MM.1S (cell line): Measurements from ENCODE around the gene ST6GALNAC4.

Experiments
- DNase-seq: peaks from one replicate; pipeline ENCODE4 v3.0.0-alpha.2; 2015
- H2AFZ ChIP-seq: fragments of 300-600 bp; sonication (generic); 2 replicates; pipeline ENCODE4 v1.6.0; 2016; ENCODE audit warnings: antibody characterized with exemption, low read length
- H3F3A ChIP-seq: fragments of 300-600 bp; sonication (generic); 2 replicates; pipeline ENCODE4 v1.6.1; 2016; ENCODE audit warnings: mild to moderate bottlenecking, antibody characterized with exemption, low read length, moderate library complexity, mixed read lengths; ENCODE audit not compliant: insufficient read depth
- H3K27ac ChIP-seq: fragments of 300-600 bp; sonication (generic); 2 replicates; pipeline ENCODE4 v1.5.1; 2016; ENCODE audit warnings: mild to moderate bottlenecking, low read length
- H3K27me3 ChIP-seq: fragments of 300-600 bp; sonication (generic); replicated peaks from 2 replicates; pipeline ENCODE4 v1.6.0; 2016; ENCODE audit warnings: low read length; ENCODE audit not compliant: insufficient read depth
- H3K36me3 ChIP-seq: fragments of 300-600 bp; sonication (generic); replicated peaks from 2 replicates; pipeline ENCODE4 v1.6.1; 2016; ENCODE audit warnings: mild to moderate bottlenecking, low read length, mixed read lengths; ENCODE audit not compliant: insufficient read depth
- H3K4me1 ChIP-seq: fragments of 300-600 bp; sonication (generic); 2 replicates; pipeline ENCODE4 v1.6.1; 2016; ENCODE audit warnings: low read length, mixed read lengths
- H3K4me2 ChIP-seq: fragments of 300-600 bp; sonication (generic); 2 replicates; pipeline ENCODE4 v1.6.0; 2016; ENCODE audit warnings: low read depth, low read length
- H3K4me3 ChIP-seq: fragments of 300-600 bp; sonication (generic); 2 replicates; pipeline ENCODE4 v1.5.1; 2016; ENCODE audit warnings: low read length, mixed read lengths
- H3K79me2 ChIP-seq: fragments of 300-600 bp; sonication (generic); 2 replicates; pipeline ENCODE4 v1.6.1; 2016; ENCODE audit warnings: mixed run types, low read length, mixed read lengths
- H3K9ac ChIP-seq: fragments of 300-600 bp; sonication (generic); 2 replicates; pipeline ENCODE4 v1.6.1; 2016; ENCODE audit warnings: low read length, mixed read lengths
- H3K9me2 ChIP-seq: fragments of 300-600 bp; sonication (generic); replicated peaks from 2 replicates; pipeline ENCODE4 v1.6.1; 2016; ENCODE audit warnings: mild to moderate bottlenecking, low read length, mixed read lengths; ENCODE audit not compliant: insufficient read depth
- H3K9me3 ChIP-seq: fragments of 300-600 bp; sonication (generic); replicated peaks from 2 replicates; pipeline ENCODE4 v1.6.1; 2016; ENCODE audit warnings: mild to moderate bottlenecking, low read length, mixed read lengths; ENCODE audit not compliant: insufficient read depth
- H4K20me1 ChIP-seq: fragments of 300-600 bp; sonication (generic); 2 replicates; pipeline ENCODE4 v1.6.1; 2016; ENCODE audit warnings: mild to moderate bottlenecking, low read length, moderate library complexity, mixed read lengths; ENCODE audit not compliant: insufficient read depth
- CTCF ChIP-seq: fragments of 300-600 bp; sonication (generic); IDR thresholded peaks from 2 replicates; pipeline ENCODE4 v1.5.1; 2016; ENCODE audit warnings: antibody characterized with exemption, low read length, mixed read lengths
- EZH2 ChIP-seq: fragments of 300-600 bp; sonication (generic); optimal IDR thresholded peaks from 2 replicates; pipeline ENCODE3; 2017; ENCODE audit warnings: low read depth, mild to moderate bottlenecking, antibody characterized with exemption, low read length, mixed read lengths
- EZH2phosphoT487 ChIP-seq: fragments of 300-600 bp; sonication (generic); IDR thresholded peaks from 2 replicates; pipeline ENCODE4 v1.6.1; 2018; ENCODE audit warnings: antibody characterized with exemption, low read length

Gene ST6GALNAC4

GRCh38 chr9:127920794-127921193 is 4.0 kb upstream of the ST6GALNAC4 start:
- DNase-seq, result no peak
- TF ChIP-seq EZH2 (no peak), EZH2phosphoT487 (no peak), CTCF (no peak)
- Histone ChIP-seq H3K36me3 (no peaks in the 10 kb centered on the region), H3K4me2 (no peak overlapping the region), H3K27ac (no peak overlapping the region), H3K79me2 (peaks cover 18% of the 10 kb centered on the region), H2AFZ (no peak overlapping the region), H3K4me3 (no peak overlapping the region), H3F3A (peaks cover 12% of the 10 kb centered on the region; the same call in 1 of the 2 replicates), H3K9me2 (no peaks in the 10 kb centered on the region), H3K9me3 (no peaks in the 10 kb centered on the region), H3K9ac (no peak overlapping the region), H3K27me3 (no peaks in the 10 kb centered on the region), H4K20me1 (no peaks in the 10 kb centered on the region), H3K4me1 (peaks cover 27% of the 10 kb centered on the region)

- Histone ChIP-seq H3K9me2 (no peaks in the 10 kb centered on the region), H3K4me3 (no peak overlapping the region), H3K36me3 (no peaks in the 10 kb centered on the region), H3K27me3 (no peaks in the 10 kb centered on the region), H2AFZ (no peak overlapping the region), H3K79me2 (peaks cover 31% of the 10 kb centered on the region), H3K4me2 (no peak overlapping the region), H3K9ac (no peak overlapping the region), H3K27ac (no peak overlapping the region), H3K9me3 (no peaks in the 10 kb centered on the region), H3F3A (peaks cover 18% of the 10 kb centered on the region), H3K4me1 (peaks cover 39% of the 10 kb centered on the region), H4K20me1 (no peaks in the 10 kb centered on the region)
- TF ChIP-seq EZH2 (no peak), CTCF (no peak)
- DNase-seq, result no peak
These were observed 2.5 kb upstream of the ST6GALNAC4 start for GRCh38 chr9:127919253-127919815.

- H3K27me3 ChIP-seq, result no peaks in the 10 kb centered on the region
- no peaks in the 10 kb centered on the region for H3K9me2 ChIP-seq
- no peak overlapping the region for H3K4me3 ChIP-seq
- H3K4me2 ChIP-seq, result peak overlapping the region; percentile 10; the same call in 1 of the 2 replicates
- H3F3A ChIP-seq, result peaks cover 21% of the 10 kb centered on the region
- no peaks in the 10 kb centered on the region for H3K9me3 ChIP-seq
- peaks cover 3% of the 10 kb centered on the region for H3K36me3 ChIP-seq
- TF ChIP-seq EZH2, result no peak
- TF ChIP-seq CTCF, result peak; percentile 19; the same call in 1 of the 2 replicates
- peaks cover 39% of the 10 kb centered on the region for H3K79me2 ChIP-seq
- H3K27ac ChIP-seq, result peak overlapping the region; percentile 54; the same call in 1 of the 2 replicates
- no peak for DNase-seq
- H2AFZ ChIP-seq, result no peak overlapping the region
- no peak overlapping the region for H3K9ac ChIP-seq
- H4K20me1 ChIP-seq, result no peaks in the 10 kb centered on the region
- peaks cover 39% of the 10 kb centered on the region for H3K4me1 ChIP-seq
These were observed 1.6 kb upstream of the ST6GALNAC4 start for GRCh38 chr9:127918183-127919107.
